Transverse colon (tissue), 4 donors: ENCODE measurements around the gene NFATC2IP.

Experiments
- POLR2A ChIP-seq: fragments of 450-650 bp; IDR thresholded peaks from one replicate; pipeline ENCODE4 v1.6.1; 2016; ENCODE audit warnings: antibody characterized with exemption, mild to moderate bottlenecking, moderate library complexity
- POLR2AphosphoS5 ChIP-seq, 3 donors: sonication (generic); formaldehyde crosslinking; IDR thresholded peaks; one replicate each; pipeline ENCODE4 v1.6.1; 2016; ENCODE audit warnings: antibody characterized with exemption in 3 of 3
- TF ChIP-seq, protein P1 (sequence below), 5 experiments: fragments of 200-600 bp in 3 of 5; fragments of 450-650 bp in 2 of 5; sonication (generic) in 3 of 5; IDR thresholded peaks; 1 replicate in 2 of 5; 2 replicates in 3 of 5; pipeline ENCODE4 v1.5.1; 2016 to 2017; ENCODE audit warnings: antibody characterized with exemption in 5 of 5, inconsistent platforms in 3 of 5, mild to moderate bottlenecking in 2 of 5, moderate library complexity in 1 of 5

DNA sequence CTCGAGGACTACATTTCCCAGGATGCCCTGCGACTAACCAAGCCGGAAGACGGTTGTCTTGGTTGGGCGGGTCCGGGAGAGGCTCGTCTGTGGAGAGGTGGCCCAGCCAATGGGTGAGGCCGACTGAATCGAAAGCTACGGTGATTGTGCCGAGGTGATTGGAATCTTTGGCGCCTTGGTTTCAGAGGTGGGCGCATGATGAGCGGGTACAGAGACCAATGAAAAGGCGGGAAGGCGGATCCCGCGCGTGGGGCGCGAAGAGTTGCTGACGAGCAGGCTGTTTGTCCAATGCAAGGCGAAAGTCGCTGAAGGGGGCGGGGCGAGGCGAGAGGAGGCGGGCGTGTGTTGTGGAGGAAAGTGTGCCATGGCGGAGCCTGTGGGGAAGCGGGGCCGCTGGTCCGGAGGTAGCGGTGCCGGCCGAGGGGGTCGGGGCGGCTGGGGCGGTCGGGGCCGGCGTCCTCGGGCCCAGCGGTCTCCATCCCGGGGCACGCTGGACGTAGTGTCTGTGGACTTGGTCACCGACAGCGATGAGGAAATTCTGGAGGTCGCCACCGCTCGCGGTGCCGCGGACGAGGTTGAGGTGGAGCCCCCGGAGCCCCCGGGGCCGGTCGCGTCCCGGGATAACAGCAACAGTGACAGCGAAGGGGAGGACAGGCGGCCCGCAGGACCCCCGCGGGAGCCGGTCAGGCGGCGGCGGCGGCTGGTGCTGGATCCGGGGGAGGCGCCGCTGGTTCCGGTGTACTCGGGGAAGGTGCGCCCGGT is at the start of gene NFATC2IP:
- TF ChIP-seq POLR2A (peak; percentile 74), POLR2AphosphoS5 (IDR thresholded peaks at IDR 0.05) (peak; percentile 13 to 48 (median 30))
- TF ChIP-seq, protein P1, sequence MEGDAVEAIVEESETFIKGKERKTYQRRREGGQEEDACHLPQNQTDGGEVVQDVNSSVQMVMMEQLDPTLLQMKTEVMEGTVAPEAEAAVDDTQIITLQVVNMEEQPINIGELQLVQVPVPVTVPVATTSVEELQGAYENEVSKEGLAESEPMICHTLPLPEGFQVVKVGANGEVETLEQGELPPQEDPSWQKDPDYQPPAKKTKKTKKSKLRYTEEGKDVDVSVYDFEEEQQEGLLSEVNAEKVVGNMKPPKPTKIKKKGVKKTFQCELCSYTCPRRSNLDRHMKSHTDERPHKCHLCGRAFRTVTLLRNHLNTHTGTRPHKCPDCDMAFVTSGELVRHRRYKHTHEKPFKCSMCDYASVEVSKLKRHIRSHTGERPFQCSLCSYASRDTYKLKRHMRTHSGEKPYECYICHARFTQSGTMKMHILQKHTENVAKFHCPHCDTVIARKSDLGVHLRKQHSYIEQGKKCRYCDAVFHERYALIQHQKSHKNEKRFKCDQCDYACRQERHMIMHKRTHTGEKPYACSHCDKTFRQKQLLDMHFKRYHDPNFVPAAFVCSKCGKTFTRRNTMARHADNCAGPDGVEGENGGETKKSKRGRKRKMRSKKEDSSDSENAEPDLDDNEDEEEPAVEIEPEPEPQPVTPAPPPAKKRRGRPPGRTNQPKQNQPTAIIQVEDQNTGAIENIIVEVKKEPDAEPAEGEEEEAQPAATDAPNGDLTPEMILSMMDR (IDR thresholded peaks at IDR 0.05): no peak
